Measurements from ENCODE around the gene ATP2C2. TPM values are rescaled to one million over a fixed set of nuclear protein-coding genes. Genes with fewer than 3 reads are reported as not detected.

Gene ATP2C2
- total RNA-seq, 1 experiment from 2014 or later: 20.3 TPM

GRCh38 chr16:84459941-84460405, 91.6 kb downstream of the ATP2C2 start:
- CTCF ChIA-PET: no interaction called here
- H3K4me2 ChIP-seq (ENCODE audit: low read length): no peak overlapping the region
- no peaks in the 10 kb centered on the region for H3K27me3 ChIP-seq (ENCODE audit: insufficient read depth, low read length)
- no peak overlapping the region for H2AFZ ChIP-seq (ENCODE audit: low read depth, low read length, poor library complexity, severe bottlenecking)
- RAD21 ChIA-PET (ENCODE audit: low non-redundant PET in 1 of 2, low total read pairs in 2 of 2, uncharacterized antibody in 2 of 2, unreplicated experiment in 2 of 2): no interaction called here
- H3K9me2 ChIP-seq (ENCODE audit: insufficient read depth): no peaks in the 10 kb centered on the region
- no peak overlapping the region for H3K9ac ChIP-seq (ENCODE audit: low read length)
- no peak for TF ChIP-seq RAD21 (IDR thresholded peaks at IDR 0.05; ENCODE audit: low read depth)
- no peak for TF ChIP-seq EZH2 (IDR thresholded peaks at IDR 0.05)
- no peak for TF ChIP-seq ATF3 (IDR thresholded peaks at IDR 0.05)
- TF ChIP-seq POLR2AphosphoS5 (IDR thresholded peaks at IDR 0.05; ENCODE audit: low read depth, low read length): no peak
- TF ChIP-seq EZH2phosphoT487 (IDR thresholded peaks at IDR 0.05; ENCODE audit: borderline replicate concordance): no peak
- no peak for TF ChIP-seq CTCF (IDR thresholded peaks at IDR 0.05 in 2 of 3, conservative IDR thresholded peaks at IDR 0.05 in 1 of 3; ENCODE audit: borderline replicate concordance in 1 of 3, insufficient read depth in 1 of 3, low read depth in 2 of 3, low read length in 2 of 3)
- BruUV-seq (replicated peaks): no TSS peak
- H3K4me1 ChIP-seq (ENCODE audit: control insufficient read depth in 1 of 2, insufficient read depth in 2 of 2, low read length in 2 of 2): no peaks in the 10 kb centered on the region
- no peaks in the 10 kb centered on the region for H3K79me2 ChIP-seq (ENCODE audit: insufficient read depth, low read length)
- H4K20me1 ChIP-seq (ENCODE audit: insufficient read depth): no peaks in the 10 kb centered on the region
- ATAC-seq: 0 out of 2 replicates have a peak, but pooled peaks have one; percentile 28
- H3K9me3 ChIP-seq (ENCODE audit: control insufficient read depth in 1 of 2, insufficient read depth in 1 of 2, low read depth in 1 of 2, low read length in 2 of 2): no peaks in the 10 kb centered on the region
- no peak overlapping the region for H3K27ac ChIP-seq (ENCODE audit: low read depth, low read length)
- POLR2A ChIA-PET: no interaction called here
- peaks cover 0 to 4% of the 10 kb centered on the region in 2 experiments; a peak in 2 of 4 replicates for H3K36me3 ChIP-seq (ENCODE audit: control insufficient read depth in 1 of 2, insufficient read depth in 2 of 2, low read length in 2 of 2)
- no peak for DNase-seq (ENCODE audit: low read depth, low spot score)
- no peak overlapping the region for H3K4me3 ChIP-seq (replicated peaks in 1 of 2; ENCODE audit: low read depth in 1 of 2, low read length in 2 of 2)
- intact Hi-C loops (cut with micrococcal nuclease): no loop called here

GRCh38 chr16:84460406-84461028, 92.2 kb downstream of the ATP2C2 start:
- RAD21 ChIA-PET (ENCODE audit: low non-redundant PET in 1 of 2, low total read pairs in 2 of 2, uncharacterized antibody in 2 of 2, unreplicated experiment in 2 of 2): no interaction called here
- no TSS peak for BruUV-seq (replicated peaks)
- CTCF ChIA-PET: no interaction called here
- Histone ChIP-seq H3K36me3 (ENCODE audit: control insufficient read depth in 1 of 2, insufficient read depth in 2 of 2, low read length in 2 of 2) (peaks cover 0 to 4% of the 10 kb centered on the region in 2 experiments; a peak in 2 of 4 replicates), H3K4me2 (ENCODE audit: low read length) (no peak overlapping the region), H3K79me2 (ENCODE audit: insufficient read depth, low read length) (no peaks in the 10 kb centered on the region), H3K27ac (ENCODE audit: low read depth, low read length) (no peak overlapping the region), H4K20me1 (ENCODE audit: insufficient read depth) (no peaks in the 10 kb centered on the region), H3K27me3 (ENCODE audit: insufficient read depth, low read length) (no peaks in the 10 kb centered on the region), H2AFZ (ENCODE audit: low read depth, low read length, poor library complexity, severe bottlenecking) (no peak overlapping the region), H3K9me3 (ENCODE audit: control insufficient read depth in 1 of 2, insufficient read depth in 1 of 2, low read depth in 1 of 2, low read length in 2 of 2) (no peaks in the 10 kb centered on the region), H3K4me3 (replicated peaks in 1 of 2; ENCODE audit: low read depth in 1 of 2, low read length in 2 of 2) (no peak overlapping the region), H3K4me1 (ENCODE audit: control insufficient read depth in 1 of 2, insufficient read depth in 2 of 2, low read length in 2 of 2) (no peaks in the 10 kb centered on the region), H3K9me2 (ENCODE audit: insufficient read depth) (no peaks in the 10 kb centered on the region), H3K9ac (ENCODE audit: low read length) (no peak overlapping the region)
- intact Hi-C loops (cut with micrococcal nuclease): no loop called here
- TF ChIP-seq FOSL1 (IDR thresholded peaks at IDR 0.05; ENCODE audit: low read depth) (no peak), JUND (IDR thresholded peaks at IDR 0.05) (no peak), SIN3A (IDR thresholded peaks at IDR 0.05; ENCODE audit: low read depth) (no peak), CTCF (IDR thresholded peaks at IDR 0.05 in 2 of 3, conservative IDR thresholded peaks at IDR 0.05 in 1 of 3; ENCODE audit: borderline replicate concordance in 1 of 3, insufficient read depth in 1 of 3, low read depth in 2 of 3, low read length in 2 of 3) (no peak), ATF3 (IDR thresholded peaks at IDR 0.05) (no peak), POLR2AphosphoS5 (IDR thresholded peaks at IDR 0.05; ENCODE audit: low read depth, low read length) (no peak), MAX (IDR thresholded peaks at IDR 0.05) (no peak), CEBPB (IDR thresholded peaks at IDR 0.05; ENCODE audit: low read depth) (no peak)
- POLR2A ChIA-PET: no interaction called here
- ATAC-seq (no peak), DNase-seq (ENCODE audit: low read depth, low spot score) (no peak)

Measured in HCT116 (cell line).